Lung (tissue), 12 donors: ENCODE data around the gene SLC25A26. TPM values are rescaled to one million over a fixed set of nuclear protein-coding genes. Genes with fewer than 3 reads are reported as not detected.

Source experiments
- ATAC-seq: fragments of 200-7000 bp; cut with Tn5 transposase; one replicate; pipeline ENCODE4 v1.9.1; 2020; ENCODE audit warnings: moderate number of reproducible peaks; ENCODE audit not compliant: insufficient read depth, low FRiP score
- DNase-seq, 3 donors: peaks; one replicate each; pipeline ENCODE4 v3.0.0-alpha.2; 2013 to 2017
- H3K27ac ChIP-seq, 2 donors: one replicate each; pipeline ENCODE4 v1.5.1; 2013; ENCODE audit warnings: mild to moderate bottlenecking in 2 of 2, moderate library complexity in 2 of 2, control low read depth in 1 of 2, inconsistent platforms in 1 of 2, low read depth in 1 of 2, low read length in 1 of 2
- H3K27me3 ChIP-seq, 3 donors: one replicate each; pipeline ENCODE4 v1.5.1; 2013; ENCODE audit warnings: low read length in 2 of 3; ENCODE audit not compliant: control insufficient read depth in 3 of 3, insufficient read depth in 3 of 3
- H3K36me3 ChIP-seq, 4 donors: one replicate each; pipeline ENCODE4 v1.5.1; 2013; ENCODE audit warnings: low read length in 4 of 4, mild to moderate bottlenecking in 1 of 4, moderate library complexity in 1 of 4; ENCODE audit not compliant: control insufficient read depth in 4 of 4, insufficient read depth in 4 of 4
- H3K4me1 ChIP-seq, 5 donors: one replicate each; pipeline ENCODE4 v1.5.1; 2013; ENCODE audit warnings: low read length in 5 of 5, mild to moderate bottlenecking in 2 of 5, moderate library complexity in 1 of 5; ENCODE audit not compliant: control insufficient read depth in 5 of 5, insufficient read depth in 5 of 5
- H3K4me3 ChIP-seq: one replicate; pipeline ENCODE4 v1.5.1; 2013; ENCODE audit warnings: mild to moderate bottlenecking, control low read depth, moderate library complexity
- H3K9ac ChIP-seq, 2 donors: one replicate each; pipeline ENCODE4 v1.5.1; 2013; ENCODE audit warnings: low read length in 2 of 2, control low read depth in 1 of 2; ENCODE audit not compliant: insufficient read depth in 1 of 2
- H3K9me3 ChIP-seq, 4 donors: one replicate each; pipeline ENCODE4 v1.5.1; 2013; ENCODE audit warnings: low read length in 3 of 4, mild to moderate bottlenecking in 1 of 4, moderate library complexity in 1 of 4; ENCODE audit not compliant: control insufficient read depth in 4 of 4, insufficient read depth in 3 of 4
- WGBS, 2 donors: extraction: QIAGEN DNeasy Blood & Tissue Kit; methylation state at CpG; one replicate each; pipeline ENCODE4 v1.1.7; 2013; 5-methylcytosine and 5-hydroxymethylcytosine counted together
- polyA plus RNA-seq, 2 donors: library from polyadenylated mRNA; stranded (reverse); fragments of 200-250 nt; gene quantifications; one replicate each; pipeline ENCODE4 v1.2.1, GENCODE V29; 2013
- total RNA-seq, 2 donors: library from RNA; depleted of rRNA in 1 of 2; stranded (reverse); fragments of >200 nt in 1 of 2; gene quantifications; one replicate each; pipeline ENCODE4 v1.2.1, GENCODE V29; 2014 to 2021
- TF ChIP-seq, protein P1 (sequence below): IDR thresholded peaks from 2 replicates; pipeline ENCODE4 v1.5.1; 2012; ENCODE audit warnings: mild to moderate bottlenecking; ENCODE audit errors: control extremely low read depth, extremely low read depth
- donor health status: control.
- donor health status: control.
- donor health status: Bipolar disorder and iron deficiency.
- donor health status: healthy.
- donor health status: DM: yes; HTN: yes; CAD: no.

SLC25A26 gene
- total and polyA plus RNA-seq, 4 donors, result 10.4 to 18.0 (median 14.9) TPM

DNA sequence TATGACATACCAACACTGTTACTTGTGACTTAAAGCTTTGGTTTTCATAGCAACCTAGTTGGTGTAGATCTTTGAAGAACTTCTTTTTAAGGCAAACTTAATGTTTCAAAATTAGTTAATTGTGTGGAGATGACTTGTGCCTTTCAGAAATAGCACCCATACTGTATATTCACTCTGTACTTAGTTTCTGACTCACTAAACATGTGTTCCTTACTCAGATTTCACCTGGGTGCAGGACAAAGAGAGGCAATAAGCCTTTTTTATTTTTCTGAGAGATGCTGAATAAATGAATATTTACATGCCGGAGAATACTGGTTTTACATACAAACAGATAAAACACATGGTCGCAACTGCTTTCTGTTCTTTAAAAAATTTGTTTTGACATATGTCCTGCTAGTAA lies 44.8 kb downstream of the SLC25A26 start:
- no peak overlapping the region for H3K9ac ChIP-seq
- H3K36me3 ChIP-seq, result peaks cover 0 to 5% (median 0%) of the 10 kb centered on the region in 4 donors
- peaks cover 0 to 43% (median 10%) of the 10 kb centered on the region in 5 donors for H3K4me1 ChIP-seq
- H3K27ac ChIP-seq, result no peak overlapping the region
- TF ChIP-seq, protein P1, sequence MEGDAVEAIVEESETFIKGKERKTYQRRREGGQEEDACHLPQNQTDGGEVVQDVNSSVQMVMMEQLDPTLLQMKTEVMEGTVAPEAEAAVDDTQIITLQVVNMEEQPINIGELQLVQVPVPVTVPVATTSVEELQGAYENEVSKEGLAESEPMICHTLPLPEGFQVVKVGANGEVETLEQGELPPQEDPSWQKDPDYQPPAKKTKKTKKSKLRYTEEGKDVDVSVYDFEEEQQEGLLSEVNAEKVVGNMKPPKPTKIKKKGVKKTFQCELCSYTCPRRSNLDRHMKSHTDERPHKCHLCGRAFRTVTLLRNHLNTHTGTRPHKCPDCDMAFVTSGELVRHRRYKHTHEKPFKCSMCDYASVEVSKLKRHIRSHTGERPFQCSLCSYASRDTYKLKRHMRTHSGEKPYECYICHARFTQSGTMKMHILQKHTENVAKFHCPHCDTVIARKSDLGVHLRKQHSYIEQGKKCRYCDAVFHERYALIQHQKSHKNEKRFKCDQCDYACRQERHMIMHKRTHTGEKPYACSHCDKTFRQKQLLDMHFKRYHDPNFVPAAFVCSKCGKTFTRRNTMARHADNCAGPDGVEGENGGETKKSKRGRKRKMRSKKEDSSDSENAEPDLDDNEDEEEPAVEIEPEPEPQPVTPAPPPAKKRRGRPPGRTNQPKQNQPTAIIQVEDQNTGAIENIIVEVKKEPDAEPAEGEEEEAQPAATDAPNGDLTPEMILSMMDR, result no peak
- no peak overlapping the region for H3K4me3 ChIP-seq
- H3K9me3 ChIP-seq, result no peaks in the 10 kb centered on the region
- DNase-seq (no peak), ATAC-seq (no peak)
- 92 to 95% methylated on average over 2 of the region's 2 CpGs for WGBS, 2 donors
- H3K27me3 ChIP-seq, result no peaks in the 10 kb centered on the region

DNA sequence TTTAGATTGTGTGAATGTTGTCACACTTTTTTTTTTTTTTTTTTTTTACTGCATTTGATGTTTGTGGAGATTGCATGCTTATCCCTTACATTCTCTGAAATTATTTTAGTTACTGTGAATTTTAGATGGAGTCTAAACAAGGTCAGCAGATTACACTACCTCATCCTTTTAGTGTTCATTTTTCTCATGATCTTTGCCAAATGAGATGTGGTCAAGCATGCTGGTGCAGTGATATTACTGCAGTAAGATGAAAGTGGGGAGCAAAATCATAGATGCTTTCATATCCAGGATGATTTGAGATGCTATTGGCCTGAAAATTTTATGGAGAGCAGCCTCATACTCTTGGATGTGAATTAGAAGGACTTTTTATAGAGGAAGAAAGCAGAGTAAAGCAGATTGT lies 45.8 kb downstream of the SLC25A26 start:
- TF ChIP-seq, protein P1, result no peak
- H3K4me1 ChIP-seq, result peaks cover 0 to 52% (median 10%) of the 10 kb centered on the region in 5 donors
- DNase-seq (no peak), ATAC-seq (no peak)
- no peak overlapping the region for H3K9ac ChIP-seq
- H3K4me3 ChIP-seq, result no peak overlapping the region
- H3K27me3 ChIP-seq, result no peaks in the 10 kb centered on the region
- H3K27ac ChIP-seq, result no peak overlapping the region
- H3K9me3 ChIP-seq, result no peaks in the 10 kb centered on the region
- H3K36me3 ChIP-seq, result peaks cover 0 to 5% (median 0%) of the 10 kb centered on the region in 4 donors

DNA sequence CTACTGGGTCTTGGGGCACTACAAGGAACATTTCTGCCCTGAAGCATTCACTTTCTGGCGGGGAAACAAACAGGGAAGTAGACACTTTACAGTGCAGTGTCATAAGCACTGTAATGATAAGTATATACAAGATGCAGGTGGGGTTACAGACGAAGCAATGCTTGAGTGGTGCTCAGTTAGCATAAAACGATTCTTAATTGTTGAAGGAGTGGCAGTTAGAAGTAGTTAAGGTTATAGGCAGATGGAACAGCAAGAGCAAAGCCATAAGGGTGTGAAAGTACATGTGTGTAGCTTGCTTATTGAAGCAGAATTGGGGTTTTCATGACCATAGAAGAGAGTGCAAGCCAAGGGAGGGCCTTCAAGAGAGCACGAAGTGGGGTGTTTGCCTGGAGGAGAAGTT lies 46.2 kb downstream of the SLC25A26 start:
- 64 to 74% methylated on average over 4 of the region's 4 CpGs for WGBS, 2 donors
- H3K27me3 ChIP-seq, result no peaks in the 10 kb centered on the region
- H3K27ac ChIP-seq, result no peak overlapping the region
- H3K36me3 ChIP-seq, result peaks cover 0 to 5% (median 0%) of the 10 kb centered on the region in 4 donors
- DNase-seq (no peak), ATAC-seq (no peak)
- H3K4me1 ChIP-seq, result peaks cover 0 to 57% (median 10%) of the 10 kb centered on the region in 5 donors
- H3K4me3 ChIP-seq, result no peak overlapping the region
- TF ChIP-seq, protein P1, result no peak
- H3K9me3 ChIP-seq, result no peaks in the 10 kb centered on the region
- H3K9ac ChIP-seq, result no peak overlapping the region

DNA sequence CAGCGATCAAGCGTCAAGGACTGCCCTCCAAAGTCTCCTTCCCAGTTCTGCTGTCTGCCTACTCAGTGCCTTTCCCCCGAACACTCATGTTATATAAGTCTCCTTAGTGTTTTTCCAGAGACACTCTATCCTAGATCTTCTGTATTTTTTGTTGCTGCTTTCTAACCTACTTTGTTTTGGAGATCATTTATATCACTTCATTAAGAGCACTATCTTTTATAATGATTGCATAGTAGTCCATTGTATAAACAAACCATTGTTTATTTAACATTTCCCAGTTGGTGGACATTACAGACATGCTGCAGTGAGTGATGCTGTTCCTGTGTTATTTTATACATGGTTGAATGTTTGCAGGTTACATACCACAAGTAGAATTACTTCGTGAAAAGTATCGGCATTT lies 47.1 kb downstream of the SLC25A26 start:
- H3K36me3 ChIP-seq, result peaks cover 0 to 5% (median 0%) of the 10 kb centered on the region in 4 donors
- no peak overlapping the region for H3K9ac ChIP-seq
- WGBS, 2 donors, result 81 to 89% methylated on average over 5 of the region's 5 CpGs
- H3K27ac ChIP-seq, result no peak overlapping the region
- no peaks in the 10 kb centered on the region for H3K27me3 ChIP-seq
- ATAC-seq, result no peak
- TF ChIP-seq, protein P1, result no peak
- no peaks in the 10 kb centered on the region for H3K9me3 ChIP-seq
- H3K4me3 ChIP-seq, result no peak overlapping the region
- peak in 2 of 3 donors; percentile 51 to 53 for DNase-seq
- H3K4me1 ChIP-seq, result peaks cover 0 to 64% (median 10%) of the 10 kb centered on the region in 5 donors
